HFFc6 (cell line): ENCODE results near the gene CIB1. TPM values are rescaled to one million over a fixed set of nuclear protein-coding genes. Genes with fewer than 3 reads are reported as not detected.

Experiments used
- DNase-seq: peaks from one replicate; pipeline ENCODE4 v3.0.0-alpha.2; 2018
- H3K27ac Mint-ChIP-seq: 2 replicates; pipeline ENCODE4 v1.8.0; 2020; ENCODE audit warnings: mild to moderate bottlenecking, mixed read lengths
- H3K27me3 Mint-ChIP-seq: 2 replicates; pipeline ENCODE4 v1.8.0; 2021; ENCODE audit warnings: mild to moderate bottlenecking, moderate library complexity, mixed read lengths; ENCODE audit not compliant: insufficient read depth
- H3K36me3 Mint-ChIP-seq: 2 replicates; pipeline ENCODE4 v1.8.0; 2021; ENCODE audit warnings: low read depth, mixed read lengths
- H3K4me1 Mint-ChIP-seq: 2 replicates; pipeline ENCODE4 v1.8.0; 2020; ENCODE audit warnings: low read depth, mixed read lengths
- H3K4me3 Mint-ChIP-seq: 2 replicates; pipeline ENCODE4 v1.8.0; 2020; ENCODE audit warnings: mild to moderate bottlenecking, moderate library complexity, mixed read lengths
- H3K9me3 Mint-ChIP-seq: 2 replicates; pipeline ENCODE4 v1.8.0; 2020; ENCODE audit warnings: mild to moderate bottlenecking, mixed read lengths
- total RNA-seq, 6 experiments: library from RNA; stranded (reverse); fragmentation: NEBNext Ultra II Directional; extraction: Animal tissue kit (Norgen Biotek cat#: 25700); gene quantifications; 2 replicates in 1 of 6; 3 replicates in 5 of 6; pipeline ENCODE4 v1.2.3, GENCODE V29; 2021
- TF ChIP-seq, protein P1 (sequence below): fragments of 200-600 bp; sonication (generic); IDR thresholded peaks from 2 replicates; pipeline ENCODE4 v1.5.0; 2021; ENCODE audit warnings: antibody characterized with exemption, mild to moderate bottlenecking

Gene CIB1
- total RNA-seq, 6 experiments from 2014 or later = 73.5 to 82.2 (median 76.9) TPM

DNA sequence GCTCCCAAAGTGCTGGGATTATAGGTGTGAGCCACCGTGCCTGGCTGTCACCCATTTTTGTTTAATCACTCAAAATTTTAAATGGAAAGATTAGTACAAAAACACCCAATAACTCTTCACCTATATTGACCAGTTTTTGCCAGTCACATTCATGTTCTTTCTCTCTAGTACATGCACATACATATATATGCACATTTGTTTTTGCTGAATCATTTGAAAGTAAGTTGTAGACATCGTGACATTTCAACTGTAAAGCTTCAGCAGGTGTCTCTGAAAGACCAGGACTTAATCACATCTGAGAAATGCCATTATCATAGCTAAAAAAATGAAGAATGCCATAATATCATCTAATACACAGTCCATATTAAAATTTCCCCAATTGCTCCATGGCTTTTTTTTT lies 39.1 kb downstream of the CIB1 start:
- Mint-ChIP-seq H3K27ac (no peak overlapping the region), H3K4me1 (peaks cover 18% of the 10 kb centered on the region), H3K36me3 (no peaks in the 10 kb centered on the region), H3K4me3 (no peak overlapping the region), H3K9me3 (no peaks in the 10 kb centered on the region), H3K27me3 (no peaks in the 10 kb centered on the region; the same call in 1 of the 2 replicates)
- TF ChIP-seq, protein P1, sequence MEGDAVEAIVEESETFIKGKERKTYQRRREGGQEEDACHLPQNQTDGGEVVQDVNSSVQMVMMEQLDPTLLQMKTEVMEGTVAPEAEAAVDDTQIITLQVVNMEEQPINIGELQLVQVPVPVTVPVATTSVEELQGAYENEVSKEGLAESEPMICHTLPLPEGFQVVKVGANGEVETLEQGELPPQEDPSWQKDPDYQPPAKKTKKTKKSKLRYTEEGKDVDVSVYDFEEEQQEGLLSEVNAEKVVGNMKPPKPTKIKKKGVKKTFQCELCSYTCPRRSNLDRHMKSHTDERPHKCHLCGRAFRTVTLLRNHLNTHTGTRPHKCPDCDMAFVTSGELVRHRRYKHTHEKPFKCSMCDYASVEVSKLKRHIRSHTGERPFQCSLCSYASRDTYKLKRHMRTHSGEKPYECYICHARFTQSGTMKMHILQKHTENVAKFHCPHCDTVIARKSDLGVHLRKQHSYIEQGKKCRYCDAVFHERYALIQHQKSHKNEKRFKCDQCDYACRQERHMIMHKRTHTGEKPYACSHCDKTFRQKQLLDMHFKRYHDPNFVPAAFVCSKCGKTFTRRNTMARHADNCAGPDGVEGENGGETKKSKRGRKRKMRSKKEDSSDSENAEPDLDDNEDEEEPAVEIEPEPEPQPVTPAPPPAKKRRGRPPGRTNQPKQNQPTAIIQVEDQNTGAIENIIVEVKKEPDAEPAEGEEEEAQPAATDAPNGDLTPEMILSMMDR = no peak
- DNase-seq = no peak

DNA sequence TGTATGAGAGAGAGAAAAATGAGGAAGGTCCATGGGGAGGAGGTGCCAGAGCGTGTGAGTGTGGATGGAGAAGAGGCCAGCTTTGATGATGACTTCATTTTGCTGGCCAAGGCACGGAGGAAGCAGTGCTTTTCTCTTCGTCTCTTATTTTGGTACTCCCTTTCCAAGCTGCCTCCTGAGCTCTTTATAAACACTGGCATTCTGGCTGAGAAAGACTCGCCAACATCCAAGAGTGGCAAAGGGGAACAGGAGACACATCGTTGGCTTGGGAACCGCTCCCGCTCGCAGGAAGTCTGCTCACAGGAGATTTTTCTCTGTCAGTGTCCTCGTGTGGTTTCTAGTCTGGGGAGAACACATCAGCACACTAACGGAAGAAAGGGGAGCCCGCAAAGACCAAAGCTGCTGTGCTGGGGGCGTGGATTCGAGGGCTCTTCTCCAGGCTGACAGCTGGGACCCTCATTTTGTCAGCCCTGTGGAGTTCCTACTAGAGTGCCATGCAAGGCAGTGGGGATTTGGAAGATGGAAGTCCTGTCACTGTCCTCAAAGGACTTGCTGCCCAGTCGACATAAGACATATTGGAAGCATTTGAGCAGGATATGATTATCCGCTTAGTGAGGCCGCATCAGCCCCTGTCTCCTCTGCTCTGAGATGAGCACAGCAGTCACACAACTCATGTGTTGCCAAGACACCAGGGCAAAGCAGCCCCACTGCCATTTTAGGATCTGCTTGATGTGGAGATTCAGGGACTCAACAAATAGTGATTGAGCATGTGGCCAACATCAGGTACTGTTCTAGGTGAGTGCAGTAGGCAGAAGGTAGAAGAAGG lies 40.6 kb downstream of the CIB1 start:
- peaks cover 11% of the 10 kb centered on the region for H3K4me1 Mint-ChIP-seq
- H3K9me3 Mint-ChIP-seq = no peaks in the 10 kb centered on the region
- no peak overlapping the region for H3K27ac Mint-ChIP-seq
- H3K36me3 Mint-ChIP-seq = no peaks in the 10 kb centered on the region
- no peak overlapping the region for H3K4me3 Mint-ChIP-seq
- TF ChIP-seq, protein P1 = no peak
- DNase-seq = no peak
- H3K27me3 Mint-ChIP-seq = no peaks in the 10 kb centered on the region; the same call in 1 of the 2 replicates

DNA sequence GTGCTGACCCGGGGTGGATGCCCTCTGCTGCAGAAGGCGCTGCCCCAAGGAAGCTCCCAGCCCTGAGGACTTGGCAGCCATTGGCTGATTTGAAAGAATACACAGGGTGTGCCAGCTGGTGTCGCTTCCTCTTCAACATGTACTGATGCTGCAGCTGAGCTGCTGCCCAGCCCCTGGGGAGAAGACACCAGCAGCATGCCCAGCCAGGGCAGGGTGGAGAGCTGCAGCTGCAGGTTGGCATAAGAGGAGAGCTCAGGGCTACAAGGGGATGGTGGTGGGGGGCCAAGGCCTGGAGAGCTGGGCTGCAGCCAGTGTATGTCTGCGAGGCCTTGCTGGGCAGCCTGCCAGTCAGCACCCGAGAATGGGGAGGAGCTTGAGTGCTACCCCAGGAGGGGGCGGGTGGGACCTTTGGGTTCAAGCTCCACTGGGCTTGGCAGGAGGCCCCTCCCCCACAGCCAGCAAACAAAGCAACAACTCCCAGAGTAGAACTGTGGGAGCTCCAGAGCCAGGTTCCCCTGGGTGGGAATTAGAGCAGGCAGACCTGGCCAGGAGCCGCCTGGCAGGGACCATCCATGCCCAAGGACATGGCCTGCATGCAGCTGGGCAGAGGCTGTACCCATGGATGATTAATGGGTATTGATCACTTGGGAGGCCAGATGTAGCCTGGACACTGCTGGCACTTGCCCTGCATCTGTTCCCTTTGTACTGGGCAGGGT lies 41.8 kb downstream of the CIB1 start:
- Mint-ChIP-seq H3K4me3 (no peak overlapping the region; the same call in 1 of the 2 replicates), H3K36me3 (no peaks in the 10 kb centered on the region), H3K4me1 (peaks cover 9% of the 10 kb centered on the region), H3K27me3 (no peaks in the 10 kb centered on the region; the same call in 1 of the 2 replicates), H3K27ac (no peak overlapping the region), H3K9me3 (no peaks in the 10 kb centered on the region)
- TF ChIP-seq, protein P1 = no peak
- DNase-seq = no peak

DNA sequence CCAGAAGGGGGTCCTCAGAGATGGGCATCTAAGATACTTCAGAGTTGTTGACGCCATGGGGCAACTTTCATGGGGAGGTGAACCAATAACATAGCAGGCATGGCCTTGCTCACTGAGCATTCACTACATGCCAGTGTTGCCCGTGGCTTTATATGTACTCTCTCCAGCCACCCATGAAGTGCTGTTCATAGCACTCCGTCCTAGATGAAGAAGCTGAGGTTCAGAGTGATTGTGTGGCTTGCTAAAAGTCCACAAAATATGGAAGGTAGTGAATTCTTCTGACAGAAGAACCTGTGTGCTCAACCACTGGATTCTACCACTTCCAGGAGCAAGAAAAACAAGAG lies 42.4 kb downstream of the CIB1 start:
- no peaks in the 10 kb centered on the region for H3K36me3 Mint-ChIP-seq
- H3K27me3 Mint-ChIP-seq = no peaks in the 10 kb centered on the region; the same call in 1 of the 2 replicates
- no peak overlapping the region for H3K27ac Mint-ChIP-seq
- H3K4me1 Mint-ChIP-seq = peaks cover 9% of the 10 kb centered on the region
- no peak overlapping the region for H3K4me3 Mint-ChIP-seq
- no peaks in the 10 kb centered on the region for H3K9me3 Mint-ChIP-seq
- TF ChIP-seq, protein P1 = no peak
- no peak for DNase-seq

DNA sequence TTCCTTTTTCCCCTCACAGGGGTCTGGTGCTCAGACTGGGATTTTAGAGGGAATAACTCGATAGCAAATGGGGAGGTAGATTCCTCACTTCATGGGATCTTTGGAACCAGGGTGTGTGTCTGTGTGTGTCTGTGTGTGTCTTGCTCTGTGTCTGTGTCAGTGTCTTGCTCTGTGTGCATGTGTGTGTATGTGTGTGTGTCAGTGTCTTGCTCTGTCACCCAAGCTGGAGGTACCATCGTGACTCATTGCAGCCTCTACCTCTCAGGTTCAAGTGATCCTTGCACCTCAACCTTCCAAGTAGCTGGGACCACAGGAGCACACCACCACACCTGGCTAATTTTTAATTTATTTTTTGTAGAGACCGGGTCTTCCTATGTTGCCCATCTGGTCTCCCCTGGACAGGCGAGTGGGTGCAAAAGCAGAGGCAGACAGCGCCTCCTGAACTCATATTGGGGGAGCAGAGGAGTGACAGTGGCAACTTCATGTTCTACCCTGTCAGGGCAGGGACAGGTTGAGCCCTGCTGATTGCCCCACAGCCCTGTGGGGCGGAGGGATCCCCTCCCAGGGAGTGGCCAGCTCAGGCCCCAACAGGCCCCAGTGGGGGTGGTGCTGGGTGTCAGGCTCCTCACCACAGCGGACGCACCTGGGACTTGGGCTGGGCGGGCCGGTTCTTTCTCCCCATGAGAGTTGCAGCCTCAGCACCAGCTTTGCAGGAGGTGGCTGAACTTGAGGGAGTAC lies 43.0 kb downstream of the CIB1 start:
- H3K27me3 Mint-ChIP-seq = no peaks in the 10 kb centered on the region; the same call in 1 of the 2 replicates
- H3K27ac Mint-ChIP-seq = no peak overlapping the region
- DNase-seq = no peak
- TF ChIP-seq, protein P1 = no peak
- H3K4me1 Mint-ChIP-seq = peaks cover 9% of the 10 kb centered on the region
- H3K9me3 Mint-ChIP-seq = no peaks in the 10 kb centered on the region
- H3K36me3 Mint-ChIP-seq = no peaks in the 10 kb centered on the region
- H3K4me3 Mint-ChIP-seq = no peak overlapping the region
